Mesenchymal stem cell (in vitro differentiated cells and primary cell): ENCODE measurements around the gene SPPL3.

Source experiments
- DNase-seq: peaks from one replicate; pipeline ENCODE4 v3.0.0-alpha.2; 2013
- H2AFZ ChIP-seq: one replicate; pipeline ENCODE4 v1.6.1; 2013; ENCODE audit warnings: low read depth, mild to moderate bottlenecking, control low read depth, inconsistent platforms, low read length, moderate library complexity
- H2AK5ac ChIP-seq: 2 replicates; pipeline ENCODE4 v1.6.1; 2013; ENCODE audit warnings: low read length, moderate library complexity, mild to moderate bottlenecking, inconsistent platforms; ENCODE audit not compliant: severe bottlenecking
- H2BK120ac ChIP-seq: one replicate; pipeline ENCODE4 v1.6.1; 2013; ENCODE audit warnings: low read depth, mild to moderate bottlenecking, inconsistent platforms, low read length, moderate library complexity
- H2BK12ac ChIP-seq, 2 experiments: one replicate each; pipeline ENCODE4 v1.6.1; 2013; ENCODE audit warnings: inconsistent platforms in 2 of 2, low read length in 2 of 2, mild to moderate bottlenecking in 2 of 2, moderate library complexity in 2 of 2, control low read depth in 1 of 2
- H2BK15ac ChIP-seq: one replicate; pipeline ENCODE4 v1.6.1; 2013; ENCODE audit warnings: mild to moderate bottlenecking, low read depth, inconsistent platforms; ENCODE audit not compliant: poor library complexity, severe bottlenecking
- H2BK5ac ChIP-seq: 2 replicates; pipeline ENCODE4 v1.6.1; 2013; ENCODE audit warnings: low read depth, mild to moderate bottlenecking, low read length, control low read depth, inconsistent platforms; ENCODE audit not compliant: poor library complexity, severe bottlenecking
- H3K14ac ChIP-seq, 2 experiments: one replicate each; pipeline ENCODE4 v1.6.1; 2013; ENCODE audit warnings: inconsistent platforms in 2 of 2, low read length in 2 of 2, control low read depth in 1 of 2, mild to moderate bottlenecking in 1 of 2, moderate library complexity in 1 of 2
- H3K18ac ChIP-seq, 2 experiments: one replicate each; pipeline ENCODE4 v1.6.1; 2013; ENCODE audit warnings: inconsistent platforms in 2 of 2, low read length in 2 of 2, control low read depth in 1 of 2, low read depth in 1 of 2, mild to moderate bottlenecking in 1 of 2
- H3K23ac ChIP-seq, 2 experiments: one replicate each; pipeline ENCODE4 v1.6.1; 2013; ENCODE audit warnings: inconsistent platforms in 2 of 2, low read length in 2 of 2, mild to moderate bottlenecking in 2 of 2, moderate library complexity in 2 of 2, control low read depth in 1 of 2
- H3K27ac ChIP-seq: 2 replicates; pipeline ENCODE4 v1.5.1; 2013; ENCODE audit warnings: mild to moderate bottlenecking, moderate library complexity, low read length, control low read depth, inconsistent platforms; ENCODE audit not compliant: poor library complexity, severe bottlenecking
- H3K27me3 ChIP-seq, 2 experiments: 2 replicates each; pipeline versions ENCODE4 v1.6.1 to v1.7.0; 2013; ENCODE audit warnings: low read length in 2 of 2, mild to moderate bottlenecking in 2 of 2, moderate library complexity in 2 of 2, control low read depth in 1 of 2, inconsistent platforms in 1 of 2; ENCODE audit not compliant: control insufficient read depth in 1 of 2, insufficient read depth in 1 of 2
- H3K36me3 ChIP-seq, 2 experiments: 2 replicates each; pipeline versions ENCODE4 v1.6.1 to v1.7.0; 2013; ENCODE audit warnings: low read length in 2 of 2, control low read depth in 1 of 2, inconsistent platforms in 1 of 2, low read depth in 1 of 2, mild to moderate bottlenecking in 1 of 2; ENCODE audit not compliant: insufficient read depth in 2 of 2, control insufficient read depth in 1 of 2
- H3K4ac ChIP-seq, 2 experiments: one replicate each; pipeline ENCODE4 v1.6.1; 2013; ENCODE audit warnings: inconsistent platforms in 2 of 2, low read length in 2 of 2, mild to moderate bottlenecking in 2 of 2, moderate library complexity in 2 of 2, control low read depth in 1 of 2, low read depth in 1 of 2
- H3K4me1 ChIP-seq: 2 replicates; pipeline ENCODE4 v1.6.1; 2013; ENCODE audit warnings: low read depth, low read length, control low read depth; ENCODE audit not compliant: control insufficient read depth, insufficient read depth
- H3K4me2 ChIP-seq: 2 replicates; pipeline ENCODE4 v1.6.1; 2013; ENCODE audit warnings: low read length, mild to moderate bottlenecking, inconsistent platforms; ENCODE audit not compliant: poor library complexity, severe bottlenecking
- H3K4me3 ChIP-seq, 2 experiments: 2 replicates each; pipeline versions ENCODE4 v1.5.1 to v1.7.0; 2013; ENCODE audit warnings: low read length in 2 of 2, mild to moderate bottlenecking in 2 of 2, control low read depth in 1 of 2, low read depth in 1 of 2; ENCODE audit not compliant: insufficient read depth in 1 of 2
- H3K79me1 ChIP-seq: replicated peaks from 2 replicates; pipeline ENCODE4 v1.6.1; 2013; ENCODE audit warnings: mild to moderate bottlenecking, control low read depth, low read length, inconsistent platforms; ENCODE audit not compliant: poor library complexity, severe bottlenecking
- H3K9ac ChIP-seq: 2 replicates; pipeline ENCODE4 v1.7.0; 2013; ENCODE audit warnings: mild to moderate bottlenecking, low read length, moderate library complexity
- H3K9me3 ChIP-seq: 2 replicates; pipeline ENCODE4 v1.7.0; 2013; ENCODE audit warnings: mild to moderate bottlenecking, low read length; ENCODE audit not compliant: control insufficient read depth
- H4K8ac ChIP-seq: one replicate; pipeline ENCODE4 v1.6.1; 2013; ENCODE audit warnings: inconsistent platforms, mild to moderate bottlenecking, low read length, moderate library complexity
- H4K91ac ChIP-seq: one replicate; pipeline ENCODE4 v1.6.1; 2013; ENCODE audit warnings: mild to moderate bottlenecking, low read length, inconsistent platforms
- WGBS: methylation state at CpG from one replicate; pipeline ENCODE4 v1.1.7; 2013; ENCODE audit warnings: mixed read lengths; 5-methylcytosine and 5-hydroxymethylcytosine counted together

The SPPL3 gene

GRCh38 chr12:120813588-120814153 lies 90.5 kb downstream of the SPPL3 start:
- WGBS: no CpG with 5 or more reads among the region's 2 CpGs
- no peak overlapping the region for H3K4ac ChIP-seq
- H2BK15ac ChIP-seq: no peak overlapping the region
- no peak overlapping the region for H3K23ac ChIP-seq
- H2AK5ac ChIP-seq: no peak overlapping the region
- H3K9ac ChIP-seq: no peak overlapping the region
- H3K27me3 ChIP-seq: no peaks in the 10 kb centered on the region
- H4K91ac ChIP-seq: no peak overlapping the region
- no peaks in the 10 kb centered on the region for H3K4me1 ChIP-seq
- no peak overlapping the region for H3K27ac ChIP-seq
- no peak for DNase-seq
- H3K18ac ChIP-seq: no peak overlapping the region
- no peak overlapping the region for H3K4me2 ChIP-seq
- H3K36me3 ChIP-seq: peaks cover 0 to 14% of the 10 kb centered on the region in 2 experiments
- peaks cover 26% of the 10 kb centered on the region for H3K79me1 ChIP-seq
- no peak overlapping the region for H4K8ac ChIP-seq
- H2BK120ac ChIP-seq: no peak overlapping the region
- no peak overlapping the region for H3K14ac ChIP-seq
- H3K4me3 ChIP-seq: no peak overlapping the region
- no peak overlapping the region for H2BK5ac ChIP-seq
- no peak overlapping the region for H2AFZ ChIP-seq
- H2BK12ac ChIP-seq: no peak overlapping the region
- no peaks in the 10 kb centered on the region for H3K9me3 ChIP-seq

- Histone ChIP-seq H3K4ac (no peak overlapping the region), H3K36me3 (peaks cover 0 to 18% of the 10 kb centered on the region in 2 experiments), H3K4me1 (no peaks in the 10 kb centered on the region), H2BK12ac (no peak overlapping the region), H2BK5ac (no peak overlapping the region), H4K91ac (no peak overlapping the region), H3K79me1 (peaks cover 19% of the 10 kb centered on the region), H3K27ac (no peak overlapping the region), H2AK5ac (no peak overlapping the region), H3K14ac (no peak overlapping the region), H3K23ac (no peak overlapping the region), H3K4me2 (no peak overlapping the region), H3K9me3 (no peaks in the 10 kb centered on the region), H3K9ac (no peak overlapping the region), H2BK15ac (no peak overlapping the region), H2BK120ac (no peak overlapping the region), H3K18ac (no peak overlapping the region), H2AFZ (no peak overlapping the region), H3K4me3 (no peak overlapping the region), H4K8ac (no peak overlapping the region), H3K27me3 (no peaks in the 10 kb centered on the region)
- 98% methylated on average over 2 of the region's 3 CpGs for WGBS
- no peak for DNase-seq
Observed at GRCh38 chr12:120810021-120810420, 94.1 kb downstream of the SPPL3 start.

GRCh38 chr12:120804428-120804827 lies 99.7 kb downstream of the SPPL3 start:
- H3K27me3 ChIP-seq: no peaks in the 10 kb centered on the region
- no peak overlapping the region for H2AK5ac ChIP-seq
- H2BK15ac ChIP-seq: no peak overlapping the region
- no peak overlapping the region for H3K4ac ChIP-seq
- H2BK5ac ChIP-seq: no peak overlapping the region
- H2BK12ac ChIP-seq: no peak overlapping the region
- no peak overlapping the region for H3K9ac ChIP-seq
- H3K36me3 ChIP-seq: peaks cover 0 to 13% of the 10 kb centered on the region in 2 experiments
- H3K4me2 ChIP-seq: no peak overlapping the region
- H3K9me3 ChIP-seq: no peaks in the 10 kb centered on the region
- H3K27ac ChIP-seq: no peak overlapping the region
- H3K18ac ChIP-seq: no peak overlapping the region
- H3K23ac ChIP-seq: no peak overlapping the region
- no peak for DNase-seq
- no peak overlapping the region for H3K4me3 ChIP-seq
- peaks cover 8% of the 10 kb centered on the region for H3K4me1 ChIP-seq
- H3K79me1 ChIP-seq: peaks cover 9% of the 10 kb centered on the region
- H4K8ac ChIP-seq: no peak overlapping the region
- no peak overlapping the region for H2AFZ ChIP-seq
- no peak overlapping the region for H2BK120ac ChIP-seq
- no peak overlapping the region for H4K91ac ChIP-seq
- no peak overlapping the region for H3K14ac ChIP-seq

- Histone ChIP-seq H3K9me3 (peaks cover 6% of the 10 kb centered on the region), H2BK120ac (no peak overlapping the region), H4K91ac (no peak overlapping the region), H3K4me1 (peaks cover 8% of the 10 kb centered on the region), H4K8ac (no peak overlapping the region), H3K9ac (no peak overlapping the region), H3K23ac (no peak overlapping the region), H3K79me1 (peaks cover 14% of the 10 kb centered on the region), H3K4me3 (no peak overlapping the region), H3K4me2 (no peak overlapping the region), H3K27me3 (no peaks in the 10 kb centered on the region), H3K4ac (no peak overlapping the region), H2BK12ac (no peak overlapping the region), H3K14ac (no peak overlapping the region), H2BK15ac (no peak overlapping the region), H2AFZ (no peak overlapping the region), H3K36me3 (peaks cover 0 to 7% of the 10 kb centered on the region in 2 experiments), H2BK5ac (no peak overlapping the region), H3K27ac (peak overlapping the region; percentile 64), H3K18ac (no peak overlapping the region), H2AK5ac (peak overlapping the region; percentile 66)
- 100% methylated on average over 2 of the region's 2 CpGs for WGBS
- DNase-seq: no peak
Observed at GRCh38 chr12:120801146-120801545, 103.0 kb downstream of the SPPL3 start.
